GM18519 (cell line): ENCODE data around the gene WFS1.

ENCODE experiments used
- ATAC-seq: cut with Tn5 transposase; IDR thresholded peaks from one replicate; pipeline ENCODE4 v1.9.1; 2021; ENCODE audit warnings: mild to moderate bottlenecking, moderate library complexity; ENCODE audit not compliant: unreplicated experiment, low FRiP score

The WFS1 gene

GRCh38 chr4:6256141-6256540 is 13.5 kb upstream of the WFS1 start:
- ATAC-seq, result no peak

DNA sequence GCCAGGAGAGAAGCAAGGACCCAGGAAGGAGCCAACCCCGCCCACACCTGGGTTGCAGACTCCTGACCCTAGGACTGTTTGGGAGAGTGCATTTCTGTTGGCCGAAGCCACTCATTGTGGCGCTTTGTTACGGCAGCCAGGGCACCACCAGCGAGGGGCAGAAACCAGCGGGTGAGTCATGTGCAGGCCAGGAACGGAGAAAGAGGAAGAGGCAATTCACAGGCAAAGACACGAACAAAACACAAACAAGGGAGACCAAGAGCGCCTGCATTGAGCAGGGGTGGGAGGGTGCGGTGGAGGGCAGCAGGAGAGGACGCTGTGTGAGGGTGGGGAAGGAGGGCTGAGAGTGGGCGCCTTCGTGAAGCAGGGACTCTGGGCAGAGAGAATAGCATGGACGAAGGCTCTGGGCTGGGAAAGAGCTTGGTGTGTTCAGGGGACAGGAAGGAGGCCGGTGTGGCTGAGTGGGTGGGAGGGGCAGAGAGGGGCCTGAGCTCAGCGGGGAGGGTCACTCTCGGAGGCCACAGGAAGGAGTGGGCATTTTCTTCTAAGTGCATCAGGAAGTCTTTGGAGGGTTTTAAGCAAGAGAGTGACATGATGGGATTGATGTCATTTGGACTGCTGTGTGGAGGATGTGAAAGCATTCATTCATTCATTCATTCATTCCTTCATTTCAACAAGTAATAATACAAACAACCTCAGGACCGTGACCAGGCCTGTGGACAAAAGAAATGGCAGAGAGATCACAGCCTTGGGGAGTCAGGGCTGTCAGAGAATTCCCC is 12.2 kb upstream of the WFS1 start:
- no peak for ATAC-seq

- no peak for ATAC-seq
Measured at GRCh38 chr4:6258026-6258360, 11.7 kb upstream of the WFS1 start.

DNA sequence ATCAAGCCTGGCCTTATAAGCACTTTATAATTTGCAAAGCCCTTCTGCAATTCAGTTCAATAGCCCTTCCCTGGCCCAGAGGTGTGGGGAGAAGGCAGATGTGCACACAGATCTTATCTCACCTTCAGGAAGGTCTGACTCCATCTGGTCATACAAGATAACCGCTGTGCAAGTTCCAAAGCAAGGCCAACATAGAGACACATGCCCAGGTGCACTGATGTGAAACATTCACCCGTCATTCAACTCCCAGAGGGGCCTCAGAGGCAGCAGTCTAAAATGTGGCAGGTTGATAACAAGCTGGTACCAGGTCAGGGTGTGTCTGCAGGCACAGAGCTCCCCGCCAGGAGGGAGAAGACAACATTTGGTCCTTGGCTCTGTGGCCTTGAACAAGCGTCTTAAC is 10.9 kb upstream of the WFS1 start:
- ATAC-seq, result no peak

GRCh38 chr4:6259886-6260285 is 9.8 kb upstream of the WFS1 start:
- ATAC-seq, result no peak

GRCh38 chr4:6262176-6262575 is 7.5 kb upstream of the WFS1 start:
- no peak for ATAC-seq

- no peak for ATAC-seq
Measured at GRCh38 chr4:6262847-6263487, 6.7 kb upstream of the WFS1 start.

DNA sequence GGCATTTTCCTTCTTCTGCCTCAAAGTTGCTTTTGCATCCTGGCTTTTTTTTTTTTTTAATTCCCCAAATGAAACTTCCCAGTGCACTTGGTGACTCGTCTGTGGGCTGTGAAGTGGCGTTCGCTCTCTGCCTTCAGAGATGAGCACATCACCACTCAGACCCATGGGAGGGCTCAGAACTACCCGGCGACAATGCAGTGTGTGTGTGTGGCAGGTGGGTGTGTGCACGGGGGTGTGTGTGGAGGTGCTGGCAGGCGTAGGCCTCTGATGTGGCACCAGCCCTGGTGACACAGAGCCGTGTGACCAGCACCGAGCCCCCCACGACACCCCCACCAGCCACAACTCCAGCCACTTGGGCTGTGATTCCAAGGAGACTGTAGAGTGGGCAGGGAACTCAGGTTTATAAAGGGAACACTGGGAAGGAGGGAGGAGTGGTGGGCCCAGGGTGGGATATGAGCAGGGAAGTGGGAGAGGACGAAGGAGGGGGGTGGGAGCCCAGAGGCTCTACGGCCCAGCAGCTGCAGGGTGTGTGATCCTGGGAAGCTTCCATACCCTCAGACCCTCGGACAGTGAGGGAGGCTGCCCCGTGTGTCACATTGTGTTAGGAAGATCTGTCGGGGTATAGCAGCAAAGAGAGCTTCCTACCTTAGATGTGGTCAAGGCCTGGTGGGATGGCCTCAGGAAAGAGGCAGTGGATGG is 6.0 kb upstream of the WFS1 start:
- no peak for ATAC-seq

- no peak for ATAC-seq
Measured at GRCh38 chr4:6264225-6264540, 5.5 kb upstream of the WFS1 start.

GRCh38 chr4:6265546-6265945 is 4.1 kb upstream of the WFS1 start:
- no peak for ATAC-seq

DNA sequence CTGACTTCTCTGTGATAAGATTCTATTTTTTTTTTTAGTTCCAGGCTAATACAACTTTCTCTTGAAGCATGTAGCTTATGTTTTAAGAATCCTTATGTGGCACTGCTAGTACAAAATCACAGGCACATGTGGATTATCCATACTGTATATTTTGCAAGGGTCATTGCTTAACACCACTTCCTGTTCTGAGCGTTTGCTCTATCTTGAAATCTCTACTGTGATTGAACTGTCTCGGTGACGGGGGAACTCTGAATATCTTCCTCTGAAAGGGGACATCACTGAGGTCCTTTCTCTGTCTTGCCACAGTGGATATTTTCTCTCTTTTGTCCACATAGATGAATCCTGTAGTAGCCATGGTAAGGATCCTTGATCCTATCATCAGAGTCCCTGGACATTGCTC is 2.1 kb upstream of the WFS1 start:
- ATAC-seq, result no peak

DNA sequence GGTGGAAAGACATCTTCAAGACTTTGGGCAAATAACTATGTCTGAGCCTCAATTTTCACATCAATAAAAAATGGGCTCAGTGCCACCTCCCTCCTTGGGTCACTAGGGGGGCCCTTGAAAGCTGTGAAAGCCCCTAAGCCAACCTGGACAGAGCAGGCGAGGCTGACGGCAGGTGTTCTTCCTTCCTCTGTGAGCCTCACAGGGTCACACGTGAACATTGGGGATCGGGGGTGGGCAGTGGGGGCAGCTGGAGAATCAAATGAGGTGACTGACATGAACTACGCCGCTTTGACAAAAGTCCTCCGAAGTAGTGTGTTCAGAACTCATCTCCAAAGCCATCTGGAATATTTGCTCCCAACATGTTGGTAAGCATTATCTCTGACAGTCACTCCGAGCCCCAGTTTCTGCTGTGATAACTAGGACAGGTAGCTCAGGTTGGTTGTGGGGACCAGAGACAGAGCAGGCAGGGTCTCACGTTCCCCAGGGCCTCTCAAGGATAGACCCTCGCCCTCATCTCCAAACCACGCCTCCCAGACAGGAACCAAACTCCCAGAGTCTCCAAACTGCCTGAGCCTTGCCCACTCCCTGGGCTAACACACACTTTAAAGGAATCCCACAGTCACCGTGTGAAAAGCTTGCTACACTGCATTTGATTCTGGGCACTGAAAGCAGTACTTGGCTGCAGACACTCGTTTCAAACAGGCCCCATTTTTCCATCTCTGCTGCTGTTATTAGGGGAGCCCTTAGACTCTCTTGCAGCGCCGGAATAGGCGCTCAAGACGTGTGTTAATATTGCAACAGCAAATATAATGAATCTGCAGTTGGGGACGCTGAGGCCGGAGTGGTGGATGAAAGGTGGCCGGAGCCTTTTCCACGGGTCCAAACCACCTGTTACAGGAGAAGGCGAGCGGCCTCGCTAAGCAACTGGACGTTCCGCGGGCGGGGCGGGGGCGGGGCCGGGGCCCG is 717 bp upstream of the WFS1 start:
- ATAC-seq, result no peak

- ATAC-seq, result no peak
Measured at GRCh38 chr4:6270636-6271121, 1.0 kb downstream of the WFS1 start.

DNA sequence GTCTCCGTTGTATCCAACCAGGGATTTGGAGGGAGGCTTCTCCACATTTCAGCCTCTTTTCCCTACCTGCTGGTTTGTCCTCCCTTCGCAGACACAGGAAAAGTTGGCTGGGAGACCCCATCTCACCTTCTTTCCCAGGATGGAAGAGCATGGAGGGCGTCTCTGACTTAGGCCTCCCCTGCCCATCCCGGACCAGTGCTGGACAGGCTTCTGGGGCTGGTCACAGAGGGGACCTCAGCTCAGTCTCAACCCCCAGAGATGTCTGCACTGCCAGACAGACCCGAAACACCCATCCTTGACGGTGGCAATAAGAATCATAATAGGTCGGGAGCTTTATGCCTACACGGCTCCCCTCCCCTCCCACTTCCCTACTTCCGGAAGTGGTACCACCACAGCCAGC is 1.6 kb downstream of the WFS1 start:
- ATAC-seq, result no peak

DNA sequence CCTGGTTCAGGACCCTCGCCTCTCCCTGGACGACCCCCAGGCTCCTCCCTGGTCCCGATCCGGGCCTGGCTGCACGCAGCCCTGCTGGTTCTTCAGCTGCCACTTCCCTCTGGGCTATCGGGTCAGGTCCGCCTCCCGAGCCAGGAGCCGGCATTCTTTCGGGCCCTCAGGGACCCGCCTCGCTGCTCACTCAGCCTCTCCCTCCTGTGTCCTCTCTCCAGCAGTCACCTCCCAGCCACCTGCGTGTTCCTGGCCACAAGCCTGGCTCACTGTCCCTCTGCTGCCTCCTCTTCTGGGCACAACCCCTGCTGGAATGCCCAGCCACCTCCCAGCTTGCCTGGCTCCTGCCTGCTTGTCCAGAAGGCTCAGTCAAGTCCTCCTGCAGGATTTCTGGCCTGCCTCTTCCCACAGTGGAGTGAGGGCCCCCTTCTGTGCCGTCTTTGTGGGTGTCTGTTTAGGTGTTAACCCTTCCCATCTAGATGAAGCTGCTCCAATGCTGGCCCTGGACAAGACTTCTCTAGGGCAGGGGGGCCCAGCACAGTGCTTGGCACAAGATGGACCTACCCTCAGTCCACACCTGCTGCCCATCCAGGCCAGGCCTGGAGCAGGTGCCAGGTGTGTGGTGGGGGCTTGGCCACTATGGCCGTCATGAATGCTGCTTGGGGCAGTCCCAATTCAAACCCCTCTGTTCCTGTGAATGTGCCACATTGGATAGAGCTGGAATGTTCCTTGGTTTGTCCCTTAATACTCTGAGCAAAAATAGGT is 2.2 kb downstream of the WFS1 start:
- ATAC-seq, result no peak

- no peak for ATAC-seq
Measured at GRCh38 chr4:6272863-6273660, 3.4 kb downstream of the WFS1 start.

- ATAC-seq, result no peak
Measured at GRCh38 chr4:6273661-6273990, 4.0 kb downstream of the WFS1 start.

DNA sequence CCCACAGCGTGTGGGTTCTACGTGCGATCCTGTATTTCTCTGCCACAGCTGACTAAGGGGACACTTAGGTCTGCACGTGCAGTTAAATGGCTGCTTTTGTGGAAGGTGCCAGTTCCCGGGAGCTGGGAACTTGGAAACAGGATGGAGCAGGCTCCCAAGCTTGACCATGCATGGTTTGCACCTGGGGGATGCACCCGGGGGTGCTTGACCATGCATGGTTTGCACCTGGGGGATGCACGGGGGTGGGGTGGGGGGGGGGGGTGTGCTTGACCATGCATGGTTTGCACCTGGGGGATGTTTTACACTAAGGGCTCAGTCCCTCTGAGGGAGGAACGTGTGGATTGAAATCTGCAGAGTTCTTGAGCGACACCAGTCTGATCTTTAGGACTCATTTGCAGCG is 5.7 kb downstream of the WFS1 start:
- ATAC-seq, result no peak
